H54 (cell line): ENCODE data around the gene SUSD3.

Experiments
- DNase-seq: peaks from one replicate; pipeline ENCODE4 v3.0.0; 2011; ENCODE audit warnings: low spot score, mixed read lengths; ENCODE audit not compliant: insufficient read length
- FAIRE-seq: peaks from 3 replicates; lab custom pipeline; 2011; peaks lifted over from hg19 to GRCh38; lab: Jason Lieb, UNC
- POLR2A ChIP-seq: IDR thresholded peaks from 2 replicates; pipeline ENCODE4 v1.6.1; 2011; ENCODE audit warnings: low read depth, mild to moderate bottlenecking, low read length

Gene SUSD3

GRCh38 chr9:93036887-93037475, 21.5 kb upstream of the SUSD3 start:
- DNase-seq (no peak), FAIRE-seq (no peak)
- TF ChIP-seq POLR2A: no peak

- TF ChIP-seq POLR2A: no peak
- FAIRE-seq (no peak), DNase-seq (no peak)
These were observed 21.0 kb upstream of the SUSD3 start for GRCh38 chr9:93037476-93037971.

- TF ChIP-seq POLR2A: no peak
- no peak for FAIRE-seq
- DNase-seq: no peak
These were observed 19.6 kb upstream of the SUSD3 start for GRCh38 chr9:93038918-93039317.

GRCh38 chr9:93039456-93039855, 19.0 kb upstream of the SUSD3 start:
- no peak for TF ChIP-seq POLR2A
- DNase-seq (no peak), FAIRE-seq (no peak)

GRCh38 chr9:93039976-93040375, 18.5 kb upstream of the SUSD3 start:
- no peak for TF ChIP-seq POLR2A
- DNase-seq (no peak), FAIRE-seq (no peak)

- no peak for TF ChIP-seq POLR2A
- DNase-seq (no peak), FAIRE-seq (no peak)
These were observed 18.1 kb upstream of the SUSD3 start for GRCh38 chr9:93040409-93040808.

GRCh38 chr9:93041108-93041802, 17.2 kb upstream of the SUSD3 start:
- DNase-seq (peak; percentile 47), FAIRE-seq (no peak)
- TF ChIP-seq POLR2A: no peak

- DNase-seq (no peak), FAIRE-seq (no peak)
- no peak for TF ChIP-seq POLR2A
These were observed 15.4 kb upstream of the SUSD3 start for GRCh38 chr9:93043122-93043521.

GRCh38 chr9:93045521-93045920, 13.0 kb upstream of the SUSD3 start:
- no peak for DNase-seq
- TF ChIP-seq POLR2A: no peak
- FAIRE-seq: no peak

- no peak for TF ChIP-seq POLR2A
- no peak for DNase-seq
- no peak for FAIRE-seq
These were observed 9.7 kb upstream of the SUSD3 start for GRCh38 chr9:93048566-93049448.

GRCh38 chr9:93049491-93049890, 9.0 kb upstream of the SUSD3 start:
- TF ChIP-seq POLR2A: no peak
- DNase-seq: no peak
- no peak for FAIRE-seq

GRCh38 chr9:93050231-93050630, 8.3 kb upstream of the SUSD3 start:
- no peak for TF ChIP-seq POLR2A
- FAIRE-seq (no peak), DNase-seq (no peak)

- FAIRE-seq (no peak), DNase-seq (no peak)
- TF ChIP-seq POLR2A: no peak
These were observed 6.8 kb upstream of the SUSD3 start for GRCh38 chr9:93051680-93052089.
